ENCODE results near the gene KIF14. TPM values are rescaled to one million over a fixed set of nuclear protein-coding genes. Genes with fewer than 3 reads are reported as not detected.

KIF14 gene
- total and polyA plus RNA-seq, 8 donors, result 0.71 to 13.7 (median 6.1) TPM

DNA sequence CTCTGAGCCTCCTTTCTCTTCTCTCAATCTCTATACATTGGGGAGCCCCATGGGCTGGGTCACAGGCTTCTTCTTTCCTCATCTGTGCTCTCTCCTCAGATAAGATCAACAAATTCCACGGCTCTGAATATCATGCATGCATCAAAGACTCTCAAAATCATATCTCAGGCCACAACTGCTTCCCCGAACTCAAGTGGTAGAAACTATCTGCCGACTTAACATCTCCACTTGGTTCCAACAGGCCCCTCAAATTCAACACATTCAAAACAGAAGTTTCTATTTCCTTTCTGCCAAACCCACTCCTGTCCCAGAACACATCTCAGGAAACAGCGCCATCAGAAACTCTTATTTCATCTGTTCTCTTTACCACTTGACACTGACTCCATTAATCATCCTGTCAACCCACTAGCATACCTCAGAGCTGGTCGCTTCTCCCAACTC, 32.5 kb upstream of the KIF14 start:
- Histone ChIP-seq H3K4me1 (peaks cover 0 to 6% of the 10 kb centered on the region in 2 donors), H3K9me3 (no peaks in the 10 kb centered on the region), H3K27me3 (no peaks in the 10 kb centered on the region), H3K36me3 (peaks cover 0 to 97% of the 10 kb centered on the region in 2 donors), H3K4me3 (no peak overlapping the region), H3K27ac (no peak overlapping the region)
- no peak for TF ChIP-seq CTCF (IDR thresholded peaks at IDR 0.05)
- DNase-seq (no peak), ATAC-seq (no peak)
- intact Hi-C loops (cut with DNase I), result no loop called here

DNA sequence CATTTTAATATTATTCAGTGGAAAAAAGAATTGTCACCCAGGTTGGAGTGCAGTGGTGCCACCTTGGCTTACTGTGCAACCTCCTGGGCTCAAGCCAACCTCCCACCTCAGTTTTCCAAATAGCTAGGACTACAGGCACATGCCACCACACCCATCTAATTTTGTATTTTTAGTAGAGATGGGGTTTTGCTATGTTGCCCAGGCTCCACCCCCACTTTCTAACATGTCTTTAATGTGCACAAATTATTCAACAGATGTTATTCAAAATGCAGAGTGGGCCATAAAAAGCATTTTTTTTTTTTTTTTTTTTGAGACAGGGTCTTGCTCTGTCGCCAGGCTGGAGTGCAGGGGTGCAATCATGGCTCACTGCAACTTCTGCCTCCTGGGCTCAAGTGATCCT, 31.8 kb upstream of the KIF14 start:
- no peak for TF ChIP-seq CTCF (IDR thresholded peaks at IDR 0.05)
- intact Hi-C loops (cut with DNase I), result no loop called here
- Histone ChIP-seq H3K36me3 (peaks cover 0 to 97% of the 10 kb centered on the region in 2 donors), H3K27ac (no peak overlapping the region), H3K9me3 (no peaks in the 10 kb centered on the region), H3K4me1 (peaks cover 0 to 6% of the 10 kb centered on the region in 2 donors), H3K4me3 (no peak overlapping the region), H3K27me3 (no peaks in the 10 kb centered on the region)
- ATAC-seq, result no peak
- no peak for DNase-seq

- ATAC-seq (no peak), DNase-seq (no peak)
- Histone ChIP-seq H3K36me3 (peaks cover 2 to 84% of the 10 kb centered on the region in 2 donors), H3K4me3 (no peak overlapping the region), H3K27me3 (no peaks in the 10 kb centered on the region), H3K27ac (no peak overlapping the region), H3K9me3 (no peaks in the 10 kb centered on the region), H3K4me1 (peaks cover 0 to 16% of the 10 kb centered on the region in 2 donors)
- no peak for TF ChIP-seq CTCF (IDR thresholded peaks at IDR 0.05)
- intact Hi-C loops (cut with DNase I), result no loop called here
These were observed 26.0 kb upstream of the KIF14 start for GRCh38 chr1:200646515-200646914.

GRCh38 chr1:200644021-200644420, 23.5 kb upstream of the KIF14 start:
- H3K4me3 ChIP-seq, result no peak overlapping the region
- H3K27me3 ChIP-seq, result no peaks in the 10 kb centered on the region
- peaks cover 0 to 37% of the 10 kb centered on the region in 2 donors for H3K4me1 ChIP-seq
- no peak overlapping the region for H3K27ac ChIP-seq
- peaks cover 2 to 59% of the 10 kb centered on the region in 2 donors for H3K36me3 ChIP-seq
- no peaks in the 10 kb centered on the region for H3K9me3 ChIP-seq
- intact Hi-C loops (cut with DNase I), result no loop called here
- no peak for TF ChIP-seq CTCF (IDR thresholded peaks at IDR 0.05)
- no peak for DNase-seq
- ATAC-seq, result no peak

GRCh38 chr1:200642481-200642880, 21.9 kb upstream of the KIF14 start:
- Histone ChIP-seq H3K27ac (peak overlapping the region in 1 of 2 donors; percentile 79), H3K27me3 (no peaks in the 10 kb centered on the region), H3K36me3 (peaks cover 2 to 43% of the 10 kb centered on the region in 2 donors), H3K9me3 (no peaks in the 10 kb centered on the region), H3K4me1 (peaks cover 0 to 37% of the 10 kb centered on the region in 2 donors), H3K4me3 (no peak overlapping the region)
- no peak for TF ChIP-seq CTCF (IDR thresholded peaks at IDR 0.05)
- intact Hi-C loops (cut with DNase I), result no loop called here
- ATAC-seq, result peak; percentile 47
- DNase-seq, result no peak

Measured in left lung (tissue), 10 donors.